ENCODE results near the gene ABCC4. TPM values are rescaled to one million over a fixed set of nuclear protein-coding genes. Genes with fewer than 3 reads are reported as not detected.

ABCC4 gene
- total RNA-seq, 1 experiment from 2014 or later, result 32.3 TPM

- H3K9me2 ChIP-seq (replicated peaks; ENCODE audit: insufficient read depth, low read length), result no peaks in the 10 kb centered on the region
- no peak overlapping the region for H3K9ac ChIP-seq (ENCODE audit: low read length)
- no peaks in the 10 kb centered on the region for H3K36me3 ChIP-seq (ENCODE audit: insufficient read depth, low read length)
- no peaks in the 10 kb centered on the region for H3K27me3 ChIP-seq (ENCODE audit: low read length)
- peaks cover 17% of the 10 kb centered on the region; the same call in 1 of the 2 replicates for H3K79me2 ChIP-seq (ENCODE audit: low read length)
- peaks cover 5% of the 10 kb centered on the region; the same call in 1 of the 2 replicates for H3K4me1 ChIP-seq (ENCODE audit: low read length)
- no peaks in the 10 kb centered on the region for H3K9me3 ChIP-seq (ENCODE audit: low read length)
- H2AFZ ChIP-seq (ENCODE audit: low read length), result no peak overlapping the region
- H3K4me3 ChIP-seq (ENCODE audit: low read length), result no peak overlapping the region
- H3K4me2 ChIP-seq (ENCODE audit: low read depth, low read length, poor library complexity, severe bottlenecking), result no peak overlapping the region
- DNase-seq, result no peak
- no peaks in the 10 kb centered on the region for H4K20me1 ChIP-seq (ENCODE audit: insufficient read depth, low read depth, low read length)
- no peak overlapping the region for H3K27ac ChIP-seq (ENCODE audit: low read length)
These were observed 214.5 kb downstream of the ABCC4 start for GRCh38 chr13:95086761-95087160.

DNA sequence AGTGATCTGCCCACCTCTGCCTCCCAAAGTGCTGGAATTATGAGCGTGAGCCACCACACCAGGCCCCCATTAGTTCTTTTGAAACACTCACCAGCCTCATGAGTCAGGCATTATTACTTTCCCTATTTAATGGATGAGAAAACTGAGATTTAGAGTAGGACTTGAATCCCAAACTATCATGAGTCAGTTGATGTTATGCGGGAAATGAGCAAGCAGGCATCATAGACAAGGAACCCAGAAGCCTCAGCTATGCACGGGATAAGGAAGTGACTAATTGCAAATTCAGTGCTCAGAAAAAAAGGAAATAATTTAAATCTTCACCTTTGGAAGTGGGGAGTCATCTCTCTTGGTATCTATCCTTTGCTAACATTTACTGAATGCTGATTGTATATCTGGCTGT lies 217.5 kb downstream of the ABCC4 start:
- peaks cover 3% of the 10 kb centered on the region; the same call in 1 of the 2 replicates for H3K4me1 ChIP-seq (ENCODE audit: low read length)
- no peak overlapping the region for H3K27ac ChIP-seq (ENCODE audit: low read length)
- no peaks in the 10 kb centered on the region for H4K20me1 ChIP-seq (ENCODE audit: insufficient read depth, low read depth, low read length)
- H3K9ac ChIP-seq (ENCODE audit: low read length), result no peak overlapping the region
- no peak overlapping the region for H2AFZ ChIP-seq (ENCODE audit: low read length)
- H3K4me3 ChIP-seq (ENCODE audit: low read length), result no peak overlapping the region
- no peaks in the 10 kb centered on the region for H3K27me3 ChIP-seq (ENCODE audit: low read length)
- no peak for DNase-seq
- H3K79me2 ChIP-seq (ENCODE audit: low read length), result peaks cover 9% of the 10 kb centered on the region; the same call in 1 of the 2 replicates
- no peaks in the 10 kb centered on the region for H3K36me3 ChIP-seq (ENCODE audit: insufficient read depth, low read length)
- H3K9me3 ChIP-seq (ENCODE audit: low read length), result no peaks in the 10 kb centered on the region
- no peak overlapping the region for H3K4me2 ChIP-seq (ENCODE audit: low read depth, low read length, poor library complexity, severe bottlenecking)
- H3K9me2 ChIP-seq (replicated peaks; ENCODE audit: insufficient read depth, low read length), result no peaks in the 10 kb centered on the region

DNA sequence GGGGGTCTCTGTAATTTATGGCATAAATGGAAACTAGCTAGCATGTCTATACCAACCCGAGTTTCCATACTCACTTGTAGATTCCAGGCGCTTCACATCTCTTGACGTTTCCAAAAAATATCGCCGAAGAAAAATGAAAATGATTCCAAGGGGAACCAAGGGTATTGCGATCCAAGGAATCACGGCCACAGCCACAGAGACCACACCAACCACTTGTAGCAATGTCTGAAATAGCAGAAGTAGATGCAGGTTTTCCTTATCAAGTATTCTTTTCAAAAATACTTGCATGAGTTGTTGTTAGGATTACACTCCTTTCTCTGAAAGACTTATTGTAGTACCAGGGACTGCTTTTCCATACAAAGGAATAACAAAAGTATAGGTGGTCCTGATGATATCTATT lies 218.2 kb downstream of the ABCC4 start:
- Histone ChIP-seq H3K27ac (ENCODE audit: low read length) (no peak overlapping the region), H3K4me2 (ENCODE audit: low read depth, low read length, poor library complexity, severe bottlenecking) (no peak overlapping the region), H3K9ac (ENCODE audit: low read length) (no peak overlapping the region), H4K20me1 (ENCODE audit: insufficient read depth, low read depth, low read length) (no peaks in the 10 kb centered on the region), H3K27me3 (ENCODE audit: low read length) (no peaks in the 10 kb centered on the region), H3K4me3 (ENCODE audit: low read length) (no peak overlapping the region), H3K9me3 (ENCODE audit: low read length) (no peaks in the 10 kb centered on the region), H2AFZ (ENCODE audit: low read length) (no peak overlapping the region), H3K36me3 (ENCODE audit: insufficient read depth, low read length) (no peaks in the 10 kb centered on the region), H3K9me2 (replicated peaks; ENCODE audit: insufficient read depth, low read length) (no peaks in the 10 kb centered on the region), H3K79me2 (ENCODE audit: low read length) (peaks cover 9% of the 10 kb centered on the region; the same call in 1 of the 2 replicates), H3K4me1 (ENCODE audit: low read length) (peaks cover 3% of the 10 kb centered on the region; the same call in 1 of the 2 replicates)
- no peak for DNase-seq

DNA sequence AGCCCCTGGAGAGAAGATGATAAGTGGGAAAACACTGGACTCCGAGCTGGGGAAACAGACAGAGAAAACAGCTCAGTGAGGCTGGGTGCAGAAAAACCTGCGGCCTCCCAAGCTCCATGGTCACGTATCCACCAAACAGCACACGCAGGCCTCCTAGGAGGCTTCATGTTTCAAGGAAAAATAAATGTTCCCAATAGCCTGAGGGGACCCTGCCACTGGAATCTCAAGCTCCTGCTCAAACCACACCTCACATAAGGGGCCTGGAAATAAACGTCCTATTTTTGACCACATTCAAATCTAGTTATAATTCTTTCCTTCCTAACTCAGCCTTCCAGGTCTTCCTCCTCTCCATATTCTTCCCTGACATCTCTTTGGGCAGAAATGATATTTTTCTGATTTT lies 225.7 kb downstream of the ABCC4 start:
- Histone ChIP-seq H3K9ac (ENCODE audit: low read length) (no peak overlapping the region), H3K27ac (ENCODE audit: low read length) (no peak overlapping the region), H2AFZ (ENCODE audit: low read length) (no peak overlapping the region), H3K9me3 (ENCODE audit: low read length) (no peaks in the 10 kb centered on the region), H4K20me1 (ENCODE audit: insufficient read depth, low read depth, low read length) (no peaks in the 10 kb centered on the region), H3K79me2 (ENCODE audit: low read length) (no peaks in the 10 kb centered on the region; the same call in 1 of the 2 replicates), H3K27me3 (ENCODE audit: low read length) (no peaks in the 10 kb centered on the region), H3K36me3 (ENCODE audit: insufficient read depth, low read length) (no peaks in the 10 kb centered on the region), H3K9me2 (replicated peaks; ENCODE audit: insufficient read depth, low read length) (no peaks in the 10 kb centered on the region), H3K4me1 (ENCODE audit: low read length) (no peaks in the 10 kb centered on the region), H3K4me3 (ENCODE audit: low read length) (no peak overlapping the region), H3K4me2 (ENCODE audit: low read depth, low read length, poor library complexity, severe bottlenecking) (no peak overlapping the region)
- no peak for DNase-seq

GRCh38 chr13:95074820-95075219 lies 226.4 kb downstream of the ABCC4 start:
- Histone ChIP-seq H3K4me2 (ENCODE audit: low read depth, low read length, poor library complexity, severe bottlenecking) (no peak overlapping the region), H3K9me2 (replicated peaks; ENCODE audit: insufficient read depth, low read length) (no peaks in the 10 kb centered on the region), H3K9me3 (ENCODE audit: low read length) (no peaks in the 10 kb centered on the region), H3K36me3 (ENCODE audit: insufficient read depth, low read length) (no peaks in the 10 kb centered on the region), H3K4me1 (ENCODE audit: low read length) (no peaks in the 10 kb centered on the region), H4K20me1 (ENCODE audit: insufficient read depth, low read depth, low read length) (no peaks in the 10 kb centered on the region), H3K4me3 (ENCODE audit: low read length) (no peak overlapping the region), H3K27me3 (ENCODE audit: low read length) (no peaks in the 10 kb centered on the region), H3K9ac (ENCODE audit: low read length) (no peak overlapping the region), H3K27ac (ENCODE audit: low read length) (no peak overlapping the region), H2AFZ (ENCODE audit: low read length) (no peak overlapping the region), H3K79me2 (ENCODE audit: low read length) (no peaks in the 10 kb centered on the region; the same call in 1 of the 2 replicates)
- no peak for DNase-seq

GRCh38 chr13:95073747-95074311 lies 227.4 kb downstream of the ABCC4 start:
- H2AFZ ChIP-seq (ENCODE audit: low read length), result no peak overlapping the region
- H3K4me3 ChIP-seq (ENCODE audit: low read length), result no peak overlapping the region
- no peaks in the 10 kb centered on the region for H3K9me2 ChIP-seq (replicated peaks; ENCODE audit: insufficient read depth, low read length)
- no peaks in the 10 kb centered on the region for H3K36me3 ChIP-seq (ENCODE audit: insufficient read depth, low read length)
- no peaks in the 10 kb centered on the region for H3K4me1 ChIP-seq (ENCODE audit: low read length)
- H3K27me3 ChIP-seq (ENCODE audit: low read length), result no peaks in the 10 kb centered on the region
- H3K9me3 ChIP-seq (ENCODE audit: low read length), result no peaks in the 10 kb centered on the region
- no peak overlapping the region for H3K4me2 ChIP-seq (ENCODE audit: low read depth, low read length, poor library complexity, severe bottlenecking)
- H3K79me2 ChIP-seq (ENCODE audit: low read length), result no peaks in the 10 kb centered on the region; the same call in 1 of the 2 replicates
- H4K20me1 ChIP-seq (ENCODE audit: insufficient read depth, low read depth, low read length), result no peaks in the 10 kb centered on the region
- DNase-seq, result no peak
- H3K9ac ChIP-seq (ENCODE audit: low read length), result no peak overlapping the region
- no peak overlapping the region for H3K27ac ChIP-seq (ENCODE audit: low read length)

- Histone ChIP-seq H3K36me3 (ENCODE audit: insufficient read depth, low read length) (no peaks in the 10 kb centered on the region), H3K4me1 (ENCODE audit: low read length) (no peaks in the 10 kb centered on the region), H3K9ac (ENCODE audit: low read length) (no peak overlapping the region), H3K9me2 (replicated peaks; ENCODE audit: insufficient read depth, low read length) (no peaks in the 10 kb centered on the region), H3K9me3 (ENCODE audit: low read length) (no peaks in the 10 kb centered on the region), H3K79me2 (ENCODE audit: low read length) (no peaks in the 10 kb centered on the region), H2AFZ (ENCODE audit: low read length) (no peak overlapping the region), H3K4me3 (ENCODE audit: low read length) (no peak overlapping the region), H4K20me1 (ENCODE audit: insufficient read depth, low read depth, low read length) (no peaks in the 10 kb centered on the region), H3K27me3 (ENCODE audit: low read length) (no peaks in the 10 kb centered on the region), H3K27ac (ENCODE audit: low read length) (no peak overlapping the region), H3K4me2 (ENCODE audit: low read depth, low read length, poor library complexity, severe bottlenecking) (no peak overlapping the region)
- DNase-seq, result no peak
These were observed 233.9 kb downstream of the ABCC4 start for GRCh38 chr13:95067303-95067702.

DNA sequence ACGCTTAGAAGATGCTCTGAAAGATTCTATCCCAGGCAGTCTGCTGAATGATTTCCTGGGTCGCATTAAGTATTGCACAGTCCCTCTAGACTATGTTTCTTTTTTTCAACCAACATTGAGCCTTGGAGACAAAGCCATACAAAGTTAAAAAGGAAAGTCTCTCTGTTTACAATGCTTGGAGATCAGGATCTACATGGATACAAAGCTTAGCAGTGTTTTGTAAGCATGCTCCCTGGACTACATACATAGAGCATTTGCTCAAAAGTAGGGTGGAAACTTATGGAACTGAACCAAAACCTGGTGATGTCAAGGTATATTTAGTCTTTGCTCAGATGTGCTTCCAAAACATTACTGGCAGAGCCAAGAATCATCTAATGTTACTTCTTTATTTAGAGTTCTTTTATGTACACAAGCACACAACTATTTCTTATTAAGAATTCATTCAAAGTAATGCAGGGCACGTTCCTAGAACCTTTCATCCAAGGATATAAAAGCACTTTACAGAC lies 241.2 kb downstream of the ABCC4 start:
- no peaks in the 10 kb centered on the region for H3K36me3 ChIP-seq (ENCODE audit: insufficient read depth, low read length)
- H3K4me1 ChIP-seq (ENCODE audit: low read length), result no peaks in the 10 kb centered on the region
- no peaks in the 10 kb centered on the region for H3K27me3 ChIP-seq (ENCODE audit: low read length)
- no peaks in the 10 kb centered on the region for H3K9me2 ChIP-seq (replicated peaks; ENCODE audit: insufficient read depth, low read length)
- no peak overlapping the region for H3K27ac ChIP-seq (ENCODE audit: low read length)
- DNase-seq, result no peak
- no peak overlapping the region for H3K4me3 ChIP-seq (ENCODE audit: low read length)
- no peak overlapping the region for H2AFZ ChIP-seq (ENCODE audit: low read length)
- no peak overlapping the region for H3K9ac ChIP-seq (ENCODE audit: low read length)
- no peaks in the 10 kb centered on the region for H4K20me1 ChIP-seq (ENCODE audit: insufficient read depth, low read depth, low read length)
- no peaks in the 10 kb centered on the region for H3K9me3 ChIP-seq (ENCODE audit: low read length)
- 0 out of 2 replicates have a peak, but pooled peaks cover 4% of the 10 kb centered on the region for H3K79me2 ChIP-seq (ENCODE audit: low read length)
- H3K4me2 ChIP-seq (ENCODE audit: low read depth, low read length, poor library complexity, severe bottlenecking), result no peak overlapping the region

Measured in Karpas-422 (cell line).